HepG2 (cell line): ENCODE results near the gene TRIM44. TPM values are rescaled to one million over a fixed set of nuclear protein-coding genes. Genes with fewer than 3 reads are reported as not detected.

Experiments used
- ATAC-seq: fragments of 200-7000 bp; cut with Tn5 transposase; 3 replicates; pipeline ENCODE4 v1.9.1; 2020; ENCODE audit warnings: mild to moderate bottlenecking, moderate library complexity
- BruUV-seq: library from RNA; stranded (reverse); fragments of 400-500 nt; replicated peaks from 2 replicates; lab custom pipeline; 2021; lab: Mats Ljungman, UMichigan
- CTCF ChIA-PET: fragments of 300-600 bp; formaldehyde crosslinking; extraction: SDS; loops from one replicate; lab custom pipeline; 2021; ENCODE audit warnings: low total read pairs, inconsistent platforms, low intra/inter-chr PET ratio; lab: Yijun Ruan, JAX
- POLR2A ChIA-PET: fragments of 350-600 bp; sonication (Branson Sonifier 250); formaldehyde crosslinking; loops from one replicate; lab custom pipeline; 2020; ENCODE audit warnings: antibody characterized with exemption, inconsistent platforms; lab: Yijun Ruan, JAX
- DNase-seq: peaks from one replicate; pipeline ENCODE4 v3.0.0-alpha.2; 2015; ENCODE audit warnings: low spot score
- FAIRE-seq: peaks from 3 replicates; lab custom pipeline; 2011; peaks lifted over from hg19 to GRCh38; lab: Jason Lieb, UNC
- H2AFZ ChIP-seq: one replicate; pipeline ENCODE4 v1.6.1; 2011; ENCODE audit warnings: low read length, inconsistent platforms
- H3K27ac ChIP-seq: fragments of 300-600 bp; 3 replicates; pipeline ENCODE4 v1.8.0; 2011; ENCODE audit warnings: mixed run types, mild to moderate bottlenecking, mixed read lengths, low read length, inconsistent platforms; ENCODE audit not compliant: insufficient read depth; ENCODE audit errors: extremely low read length
- H3K27me3 ChIP-seq, 2 experiments: fragments of 200-600 bp in 1 of 2; 2 replicates in 1 of 2; 3 replicates in 1 of 2; pipeline versions ENCODE4 v1.6.0 to v1.8.0; 2011; ENCODE audit warnings: low read length in 2 of 2, mild to moderate bottlenecking in 2 of 2, moderate library complexity in 2 of 2, inconsistent platforms in 1 of 2; ENCODE audit not compliant: insufficient read depth in 2 of 2, control insufficient read depth in 1 of 2
- H3K36me3 ChIP-seq, 2 experiments: fragments of 200-600 bp in 1 of 2; replicated peaks in 1 of 2; 2 replicates in 1 of 2; 3 replicates in 1 of 2; pipeline versions ENCODE4 v1.5.1 to v1.8.0; 2011; ENCODE audit warnings: low read length in 2 of 2, inconsistent platforms in 1 of 2; ENCODE audit not compliant: insufficient read depth in 2 of 2, control insufficient read depth in 1 of 2
- H3K4me1 ChIP-seq: 2 replicates; pipeline ENCODE4 v1.5.1; 2012; ENCODE audit warnings: low read length, inconsistent platforms; ENCODE audit not compliant: insufficient read depth
- H3K4me2 ChIP-seq: 2 replicates; pipeline ENCODE4 v1.6.0; 2011; ENCODE audit warnings: low read depth, low read length, inconsistent platforms
- H3K4me3 ChIP-seq, 3 experiments: fragments of 200-600 bp in 1 of 3; sonication (generic), shearing (Covaris generic) in 1 of 3; replicated peaks in 1 of 3; 2 replicates each; pipeline ENCODE4 v1.5.1; 2011 to 2016; ENCODE audit warnings: low read length in 3 of 3, inconsistent platforms in 2 of 3, low read depth in 2 of 3, mild to moderate bottlenecking in 2 of 3, control low read depth in 1 of 3, mixed read lengths in 1 of 3; ENCODE audit not compliant: insufficient read depth in 1 of 3
- H3K79me2 ChIP-seq: one replicate; pipeline ENCODE4 v1.6.1; 2011; ENCODE audit warnings: low read length, inconsistent platforms; ENCODE audit not compliant: insufficient read depth
- H3K9ac ChIP-seq: 2 replicates; pipeline ENCODE4 v1.6.0; 2011; ENCODE audit warnings: mild to moderate bottlenecking, low read depth, low read length, inconsistent platforms; ENCODE audit not compliant: insufficient read depth
- H3K9me3 ChIP-seq: 2 replicates; pipeline ENCODE4 v1.5.1; 2012; ENCODE audit warnings: mild to moderate bottlenecking, low read length
- H4K20me1 ChIP-seq: 2 replicates; pipeline ENCODE4 v1.6.0; 2011; ENCODE audit warnings: inconsistent platforms, mild to moderate bottlenecking, low read length, moderate library complexity; ENCODE audit not compliant: insufficient read depth
- ZHX1 ChIP-seq: sonication (generic); formaldehyde crosslinking; IDR thresholded peaks from 2 replicates; pipeline ENCODE4 v1.8.1; 2022; ENCODE audit warnings: low read depth, mild to moderate bottlenecking, missing genetic modification reagents
- ZNF232 ChIP-seq: sonication (generic); formaldehyde crosslinking; IDR thresholded peaks from 2 replicates; pipeline ENCODE4 v1.4.0; 2020; ENCODE audit warnings: missing genetic modification reagents, borderline replicate concordance
- ZNF326 ChIP-seq: sonication (generic); formaldehyde crosslinking; IDR thresholded peaks from 2 replicates; pipeline ENCODE4 v1.4.0; 2020; ENCODE audit warnings: missing genetic modification reagents, borderline replicate concordance
- ZNF660 ChIP-seq: sonication (generic); formaldehyde crosslinking; IDR thresholded peaks from 2 replicates; pipeline ENCODE4 v1.5.1; 2020; ENCODE audit warnings: mild to moderate bottlenecking, low read depth, missing genetic modification reagents, borderline replicate concordance
- ZNF674 ChIP-seq: sonication (generic); formaldehyde crosslinking; IDR thresholded peaks from 2 replicates; pipeline ENCODE4 v1.5.0; 2020; ENCODE audit warnings: low read depth, mild to moderate bottlenecking, missing genetic modification reagents
- ZSCAN25 ChIP-seq: sonication (generic); formaldehyde crosslinking; IDR thresholded peaks from 2 replicates; pipeline ENCODE4 v1.8.0; 2022; ENCODE audit warnings: mild to moderate bottlenecking, missing genetic modification reagents
- WGBS: methylation state at CpG from one replicate; pipeline ENCODE4 v1.1.6; 2017; ENCODE audit warnings: low lambda C conversion rate; 5-methylcytosine and 5-hydroxymethylcytosine counted together
- in situ Hi-C: cut with HindIII; loops from 2 replicates; pipeline ENCODE4 v1.10.0; 2017; ENCODE audit warnings: low pct_unique_long_range_greater_than_20kb; ENCODE audit not compliant: extremely low pct_ligation_motif_present
- intact Hi-C: fragments of 100-400 bp; cut with micrococcal nuclease; formaldehyde crosslinking; loops from one replicate; pipeline ENCODE4 v1.10.0; 2022; ENCODE audit not compliant: unreplicated experiment
- polyA plus RNA-seq, 8 experiments: library from polyadenylated mRNA; depleted of rRNA in 3 of 8; stranded (reverse) in 7 of 8; unstranded in 1 of 8; fragments of >200 nt; fragmentation: Illumina TruSeq in 4 of 8; extraction: Trizol in 4 of 8; gene quantifications; 2 replicates each; pipeline versions ENCODE4 v1.2.1 to v1.2.3, GENCODE V29; 2011 to 2016; ENCODE audit warnings: low read depth in 4 of 8, missing spikeins in 1 of 8, mixed read lengths in 1 of 8; ENCODE audit not compliant: insufficient read depth in 1 of 8
- total RNA-seq, 5 experiments: library from RNA; depleted of rRNA; stranded (reverse); fragments of >200 nt; fragmentation: Illumina TruSeq; extraction: Trizol; gene quantifications; 2 replicates each; pipeline ENCODE4 v1.2.3, GENCODE V29; 2016; ENCODE audit warnings: low read depth in 1 of 5

Gene TRIM44
- total and polyA plus RNA-seq, 2 of the 13 experiments (the other 11 are each of a cell fraction or from before 2014, with no cell fraction given): 22.7 to 50.3 TPM

GRCh38 chr11:35814720-35815305 lies 152.2 kb downstream of the TRIM44 start:
- Histone ChIP-seq H3K9ac (no peak overlapping the region), H3K4me3 (no peak overlapping the region), H2AFZ (no peak overlapping the region), H3K4me2 (no peak overlapping the region), H3K4me1 (peaks cover 13% of the 10 kb centered on the region; the same call in 1 of the 2 replicates), H3K9me3 (no peaks in the 10 kb centered on the region), H3K27me3 (no peaks in the 10 kb centered on the region), H3K27ac (no peak overlapping the region), H3K36me3 (no peaks in the 10 kb centered on the region), H3K79me2 (no peaks in the 10 kb centered on the region), H4K20me1 (no peaks in the 10 kb centered on the region)
- 95% methylated on average over 3 of the region's 3 CpGs for WGBS
- no peak for ATAC-seq
- in situ Hi-C loops (no loop called here), intact Hi-C loops (no loop called here)
- BruUV-seq: no TSS peak
- POLR2A ChIA-PET: no interaction called here
- no peak for FAIRE-seq
- no peak for DNase-seq
- CTCF ChIA-PET: no interaction called here
- no peak for TF ChIP-seq ZHX1 (CRISPR knock-in tag)
- TF ChIP-seq ZSCAN25 (CRISPR knock-in tag): no peak
- no peak for TF ChIP-seq ZNF674
- TF ChIP-seq ZNF660 (CRISPR knock-in tag): no peak
- no peak for TF ChIP-seq ZNF326 (CRISPR knock-in tag)
- TF ChIP-seq ZNF232: no peak
